H1 (cell line): ENCODE results near the gene INTS2. TPM values are rescaled to one million over a fixed set of nuclear protein-coding genes. Genes with fewer than 3 reads are reported as not detected.

ENCODE experiments used
- CBX5 ChIP-seq: fragments of 300-800, 300-1000 bp; sonication (generic); IDR thresholded peaks from 2 replicates; pipeline ENCODE4 v1.7.1; 2016; ENCODE audit warnings: antibody characterized with exemption, low read length, low read depth
- polyA plus RNA-seq, 7 experiments: library from polyadenylated mRNA; depleted of rRNA in 3 of 7; stranded (reverse) in 5 of 7; unstranded in 2 of 7; fragments of >200 nt in 5 of 7; fragments of 200-250 nt in 2 of 7; gene quantifications; 1 replicate in 5 of 7; 2 replicates in 1 of 7; 4 replicates in 1 of 7; pipeline versions ENCODE4 v1.2.1 to v1.2.3, GENCODE V29; 2011 to 2013; ENCODE audit warnings: missing spikeins in 2 of 7, mixed read lengths in 2 of 7
- total RNA-seq: library from RNA; stranded (reverse); fragmentation: NEBNext Ultra II Directional; extraction: Animal tissue kit (Norgen Biotek cat#: 25700); gene quantifications from 2 replicates; pipeline ENCODE4 v1.2.1, GENCODE V29; 2021
- TF ChIP-seq, protein P1 (sequence below): fragments of 300-600 bp; sonication (generic); IDR thresholded peaks from 2 replicates; pipeline ENCODE4 v1.7.1; 2012; ENCODE audit warnings: low read length, moderate library complexity, mild to moderate bottlenecking, inconsistent platforms; ENCODE audit not compliant: insufficient replicate concordance

The INTS2 gene
- total and polyA plus RNA-seq, 2 of the 8 experiments (the other 6 are each of a cell fraction or from before 2014, with no cell fraction given), result 9.4 to 21.8 TPM

GRCh38 chr17:61834610-61835009 lies 93.2 kb downstream of the INTS2 start (continued):
- TF ChIP-seq, protein P1, sequence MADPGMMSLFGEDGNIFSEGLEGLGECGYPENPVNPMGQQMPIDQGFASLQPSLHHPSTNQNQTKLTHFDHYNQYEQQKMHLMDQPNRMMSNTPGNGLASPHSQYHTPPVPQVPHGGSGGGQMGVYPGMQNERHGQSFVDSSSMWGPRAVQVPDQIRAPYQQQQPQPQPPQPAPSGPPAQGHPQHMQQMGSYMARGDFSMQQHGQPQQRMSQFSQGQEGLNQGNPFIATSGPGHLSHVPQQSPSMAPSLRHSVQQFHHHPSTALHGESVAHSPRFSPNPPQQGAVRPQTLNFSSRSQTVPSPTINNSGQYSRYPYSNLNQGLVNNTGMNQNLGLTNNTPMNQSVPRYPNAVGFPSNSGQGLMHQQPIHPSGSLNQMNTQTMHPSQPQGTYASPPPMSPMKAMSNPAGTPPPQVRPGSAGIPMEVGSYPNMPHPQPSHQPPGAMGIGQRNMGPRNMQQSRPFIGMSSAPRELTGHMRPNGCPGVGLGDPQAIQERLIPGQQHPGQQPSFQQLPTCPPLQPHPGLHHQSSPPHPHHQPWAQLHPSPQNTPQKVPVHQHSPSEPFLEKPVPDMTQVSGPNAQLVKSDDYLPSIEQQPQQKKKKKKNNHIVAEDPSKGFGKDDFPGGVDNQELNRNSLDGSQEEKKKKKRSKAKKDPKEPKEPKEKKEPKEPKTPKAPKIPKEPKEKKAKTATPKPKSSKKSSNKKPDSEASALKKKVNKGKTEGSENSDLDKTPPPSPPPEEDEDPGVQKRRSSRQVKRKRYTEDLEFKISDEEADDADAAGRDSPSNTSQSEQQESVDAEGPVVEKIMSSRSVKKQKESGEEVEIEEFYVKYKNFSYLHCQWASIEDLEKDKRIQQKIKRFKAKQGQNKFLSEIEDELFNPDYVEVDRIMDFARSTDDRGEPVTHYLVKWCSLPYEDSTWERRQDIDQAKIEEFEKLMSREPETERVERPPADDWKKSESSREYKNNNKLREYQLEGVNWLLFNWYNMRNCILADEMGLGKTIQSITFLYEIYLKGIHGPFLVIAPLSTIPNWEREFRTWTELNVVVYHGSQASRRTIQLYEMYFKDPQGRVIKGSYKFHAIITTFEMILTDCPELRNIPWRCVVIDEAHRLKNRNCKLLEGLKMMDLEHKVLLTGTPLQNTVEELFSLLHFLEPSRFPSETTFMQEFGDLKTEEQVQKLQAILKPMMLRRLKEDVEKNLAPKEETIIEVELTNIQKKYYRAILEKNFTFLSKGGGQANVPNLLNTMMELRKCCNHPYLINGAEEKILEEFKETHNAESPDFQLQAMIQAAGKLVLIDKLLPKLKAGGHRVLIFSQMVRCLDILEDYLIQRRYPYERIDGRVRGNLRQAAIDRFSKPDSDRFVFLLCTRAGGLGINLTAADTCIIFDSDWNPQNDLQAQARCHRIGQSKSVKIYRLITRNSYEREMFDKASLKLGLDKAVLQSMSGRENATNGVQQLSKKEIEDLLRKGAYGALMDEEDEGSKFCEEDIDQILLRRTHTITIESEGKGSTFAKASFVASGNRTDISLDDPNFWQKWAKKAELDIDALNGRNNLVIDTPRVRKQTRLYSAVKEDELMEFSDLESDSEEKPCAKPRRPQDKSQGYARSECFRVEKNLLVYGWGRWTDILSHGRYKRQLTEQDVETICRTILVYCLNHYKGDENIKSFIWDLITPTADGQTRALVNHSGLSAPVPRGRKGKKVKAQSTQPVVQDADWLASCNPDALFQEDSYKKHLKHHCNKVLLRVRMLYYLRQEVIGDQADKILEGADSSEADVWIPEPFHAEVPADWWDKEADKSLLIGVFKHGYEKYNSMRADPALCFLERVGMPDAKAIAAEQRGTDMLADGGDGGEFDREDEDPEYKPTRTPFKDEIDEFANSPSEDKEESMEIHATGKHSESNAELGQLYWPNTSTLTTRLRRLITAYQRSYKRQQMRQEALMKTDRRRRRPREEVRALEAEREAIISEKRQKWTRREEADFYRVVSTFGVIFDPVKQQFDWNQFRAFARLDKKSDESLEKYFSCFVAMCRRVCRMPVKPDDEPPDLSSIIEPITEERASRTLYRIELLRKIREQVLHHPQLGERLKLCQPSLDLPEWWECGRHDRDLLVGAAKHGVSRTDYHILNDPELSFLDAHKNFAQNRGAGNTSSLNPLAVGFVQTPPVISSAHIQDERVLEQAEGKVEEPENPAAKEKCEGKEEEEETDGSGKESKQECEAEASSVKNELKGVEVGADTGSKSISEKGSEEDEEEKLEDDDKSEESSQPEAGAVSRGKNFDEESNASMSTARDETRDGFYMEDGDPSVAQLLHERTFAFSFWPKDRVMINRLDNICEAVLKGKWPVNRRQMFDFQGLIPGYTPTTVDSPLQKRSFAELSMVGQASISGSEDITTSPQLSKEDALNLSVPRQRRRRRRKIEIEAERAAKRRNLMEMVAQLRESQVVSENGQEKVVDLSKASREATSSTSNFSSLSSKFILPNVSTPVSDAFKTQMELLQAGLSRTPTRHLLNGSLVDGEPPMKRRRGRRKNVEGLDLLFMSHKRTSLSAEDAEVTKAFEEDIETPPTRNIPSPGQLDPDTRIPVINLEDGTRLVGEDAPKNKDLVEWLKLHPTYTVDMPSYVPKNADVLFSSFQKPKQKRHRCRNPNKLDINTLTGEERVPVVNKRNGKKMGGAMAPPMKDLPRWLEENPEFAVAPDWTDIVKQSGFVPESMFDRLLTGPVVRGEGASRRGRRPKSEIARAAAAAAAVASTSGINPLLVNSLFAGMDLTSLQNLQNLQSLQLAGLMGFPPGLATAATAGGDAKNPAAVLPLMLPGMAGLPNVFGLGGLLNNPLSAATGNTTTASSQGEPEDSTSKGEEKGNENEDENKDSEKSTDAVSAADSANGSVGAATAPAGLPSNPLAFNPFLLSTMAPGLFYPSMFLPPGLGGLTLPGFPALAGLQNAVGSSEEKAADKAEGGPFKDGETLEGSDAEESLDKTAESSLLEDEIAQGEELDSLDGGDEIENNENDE, result no peak
- TF ChIP-seq CBX5, result no peak
